HG02610 (cell line): ENCODE results near the gene SCTR.

Experiments used
- ATAC-seq: cut with Tn5 transposase; IDR thresholded peaks from one replicate; pipeline ENCODE4 v1.9.1; 2021; ENCODE audit warnings: mild to moderate bottlenecking, moderate library complexity; ENCODE audit not compliant: unreplicated experiment

The SCTR gene

GRCh38 chr2:119525614-119526013 is 1.3 kb upstream of the SCTR start:
- no peak for ATAC-seq

GRCh38 chr2:119523383-119523951 is 816 bp downstream of the SCTR start:
- no peak for ATAC-seq

DNA sequence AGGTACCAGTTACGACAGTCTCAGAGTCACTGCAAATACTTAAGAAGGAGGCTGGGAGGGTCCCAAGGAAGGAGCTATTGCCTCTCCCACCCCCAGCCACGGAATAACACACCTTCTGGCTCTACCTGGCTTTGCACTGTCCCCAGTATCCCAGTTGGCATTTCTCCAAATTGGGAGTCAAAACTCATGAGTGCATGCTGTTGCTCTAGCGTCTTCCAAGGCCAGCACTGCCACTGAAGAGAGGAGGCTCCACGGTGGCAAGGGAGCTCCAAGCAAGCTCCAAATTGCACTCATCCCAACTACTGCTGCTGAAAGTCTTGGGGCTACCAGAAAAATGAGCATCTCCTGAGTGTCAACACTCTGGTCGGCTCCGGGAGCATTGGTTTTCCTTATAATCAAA is 1.6 kb downstream of the SCTR start:
- ATAC-seq: no peak

GRCh38 chr2:119521433-119522050 is 2.7 kb downstream of the SCTR start:
- ATAC-seq: no peak

DNA sequence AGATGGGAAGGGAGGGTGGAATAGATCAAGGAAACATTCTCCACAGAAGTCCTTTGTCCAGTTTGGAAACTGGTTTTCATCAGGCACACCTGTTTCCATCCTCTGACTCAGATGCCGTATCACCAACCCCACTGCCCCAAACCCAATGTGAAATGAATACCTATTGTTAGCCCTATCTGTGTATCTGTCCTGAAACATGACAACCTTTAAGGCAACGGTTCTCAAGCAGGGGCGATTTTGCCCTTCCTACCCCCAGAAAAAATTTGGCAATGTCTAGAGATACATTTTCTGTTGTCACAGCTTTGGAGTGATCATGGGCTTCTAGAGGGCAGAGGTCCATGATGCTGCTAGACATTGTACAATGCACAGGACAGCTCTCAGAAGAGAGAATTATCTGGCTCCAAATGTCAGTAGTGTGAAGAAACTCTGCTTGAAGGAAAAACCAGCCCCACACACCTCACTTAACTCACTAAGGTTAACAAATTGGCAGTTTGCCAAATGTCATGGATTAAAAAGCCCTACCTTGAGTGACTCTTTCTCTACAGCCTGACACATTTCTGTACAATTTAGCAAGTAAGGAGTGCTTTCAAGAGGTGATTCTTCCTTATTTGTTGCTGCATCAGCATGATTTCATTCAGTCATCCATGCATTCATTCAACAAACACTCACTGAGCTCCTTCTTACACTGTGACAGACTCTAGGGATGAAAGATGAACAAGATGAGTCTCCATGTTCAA is 3.4 kb downstream of the SCTR start:
- ATAC-seq: no peak

DNA sequence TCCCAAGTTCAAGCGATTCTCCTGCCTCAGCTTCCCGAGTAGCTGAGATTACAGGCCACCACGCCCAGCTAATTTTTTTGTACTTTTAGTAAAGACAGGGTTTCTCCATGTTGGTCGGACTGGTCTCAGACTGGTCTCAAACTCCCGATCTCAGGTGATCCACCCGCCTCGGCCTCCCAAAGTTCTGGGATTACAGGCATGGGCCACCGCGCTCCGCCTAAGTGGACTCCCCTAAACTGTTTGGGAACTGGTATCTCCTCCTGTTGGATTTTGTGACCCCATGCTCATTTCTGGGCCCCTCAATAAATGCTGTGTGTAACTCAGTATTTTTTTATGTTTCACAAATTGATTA is 5.2 kb downstream of the SCTR start:
- no peak for ATAC-seq

- no peak for ATAC-seq
Observed at GRCh38 chr2:119518401-119519056, 5.8 kb downstream of the SCTR start.

- ATAC-seq: peak; percentile 72
Observed at GRCh38 chr2:119517433-119517832, 6.8 kb downstream of the SCTR start.

GRCh38 chr2:119516121-119516520 is 8.2 kb downstream of the SCTR start:
- no peak for ATAC-seq

DNA sequence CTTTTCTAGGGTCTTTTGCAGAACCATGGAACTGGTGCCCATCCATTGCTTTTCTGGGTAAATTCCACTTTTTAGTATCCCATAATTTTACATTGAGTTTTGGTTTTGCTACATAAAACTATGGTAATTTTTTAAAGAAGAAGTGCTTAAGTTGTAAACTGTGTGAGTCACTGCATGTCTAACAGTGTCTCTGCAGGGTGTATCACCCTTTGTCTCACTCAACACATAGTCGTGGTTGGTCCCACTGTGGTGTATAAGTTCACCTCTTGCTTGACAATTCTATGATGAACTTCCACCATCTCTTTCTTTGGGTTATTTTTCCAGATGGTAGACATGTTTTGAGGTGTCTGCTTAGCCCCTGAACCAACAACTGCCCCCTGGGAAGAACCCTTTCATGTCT is 10.5 kb downstream of the SCTR start:
- no peak for ATAC-seq

GRCh38 chr2:119512946-119513345 is 11.3 kb downstream of the SCTR start:
- ATAC-seq: no peak

GRCh38 chr2:119511989-119512388 is 12.3 kb downstream of the SCTR start:
- ATAC-seq: no peak

DNA sequence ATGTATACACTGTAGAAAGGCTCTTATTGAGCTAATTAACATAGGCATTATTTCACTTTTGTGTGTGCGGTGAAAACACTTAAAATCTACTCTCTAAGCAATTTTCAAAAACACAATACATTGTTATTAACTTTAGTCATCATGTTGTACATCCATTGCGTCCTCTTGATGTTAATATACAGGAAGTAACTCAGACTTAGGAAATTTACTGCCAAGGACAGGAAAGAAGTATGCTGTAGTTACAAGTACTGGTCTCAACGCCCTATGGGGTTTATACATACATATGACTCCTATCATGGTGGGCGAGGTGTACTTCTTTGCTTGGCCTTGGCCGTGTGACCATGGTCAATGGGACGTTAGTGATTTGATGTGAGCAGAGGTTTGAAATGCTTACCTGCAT is 15.5 kb downstream of the SCTR start:
- ATAC-seq: no peak

- no peak for ATAC-seq
Observed at GRCh38 chr2:119496682-119497081, 27.6 kb downstream of the SCTR start.

GRCh38 chr2:119495948-119496347 is 28.3 kb downstream of the SCTR start:
- ATAC-seq: no peak

DNA sequence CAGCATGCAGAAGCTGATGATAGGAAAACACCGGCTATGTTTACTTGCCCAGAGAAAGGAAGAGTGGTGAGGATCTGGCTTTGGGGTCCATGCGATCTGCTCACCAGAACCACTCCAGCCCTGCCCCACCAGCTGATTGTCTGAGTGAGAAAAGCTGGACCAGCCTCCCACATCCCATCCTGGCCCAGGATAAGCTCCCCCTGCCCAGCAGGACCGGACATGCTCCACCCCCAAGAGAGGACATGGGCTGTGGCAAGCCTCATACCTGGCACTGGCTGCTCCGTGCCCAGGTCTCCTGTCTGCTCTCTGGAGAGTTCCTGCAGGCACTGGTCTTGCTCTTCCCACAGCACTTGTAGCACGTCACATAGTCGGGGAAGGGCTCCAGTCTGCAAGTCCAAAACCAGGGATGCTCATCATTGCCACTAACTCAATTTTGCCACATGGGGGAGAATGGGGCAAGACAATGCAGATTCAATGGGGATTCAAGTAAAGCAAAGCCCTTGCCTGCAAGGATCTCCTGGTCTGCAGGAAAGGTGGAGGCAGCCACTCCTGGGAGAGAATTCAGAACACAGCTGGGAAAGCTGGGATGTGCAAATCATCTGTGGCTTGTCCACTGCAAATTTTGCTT is 30.0 kb downstream of the SCTR start:
- ATAC-seq: no peak

DNA sequence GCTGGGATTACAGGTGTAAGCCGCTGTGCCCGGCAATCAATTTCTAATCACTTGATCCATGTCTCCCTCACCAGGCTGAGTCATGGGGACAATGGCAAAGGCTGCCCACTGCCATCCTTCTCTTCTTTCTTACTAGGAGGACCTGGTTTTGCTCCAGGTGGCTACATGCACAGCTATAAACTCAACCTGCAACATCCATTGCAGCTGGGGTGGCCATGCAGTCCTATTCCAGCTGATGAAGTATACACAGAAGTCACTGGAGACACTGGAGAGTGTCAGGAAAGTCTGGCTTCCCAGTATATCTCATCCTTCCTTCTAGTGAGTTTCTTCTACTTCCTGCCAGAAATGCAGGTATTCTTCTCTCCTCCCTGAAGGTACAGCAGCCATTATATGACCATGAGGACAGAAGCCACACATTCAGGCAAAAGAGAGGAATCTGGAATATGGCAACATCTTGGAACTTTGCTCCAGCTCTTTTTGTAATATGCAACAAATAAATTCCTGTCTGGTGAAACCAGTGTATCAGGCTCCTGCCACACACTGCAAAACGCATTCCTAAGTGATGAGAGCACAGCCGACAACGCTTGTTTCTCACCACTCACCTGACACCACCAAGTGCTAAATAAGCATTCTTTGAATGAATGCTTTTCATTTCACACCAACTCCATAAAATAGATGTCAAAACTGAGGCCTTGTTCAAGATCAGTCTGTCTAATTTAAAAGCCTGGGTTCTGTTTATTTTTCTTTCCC is 32.3 kb downstream of the SCTR start:
- no peak for ATAC-seq

- ATAC-seq: no peak
Observed at GRCh38 chr2:119490653-119491195, 33.6 kb downstream of the SCTR start.

DNA sequence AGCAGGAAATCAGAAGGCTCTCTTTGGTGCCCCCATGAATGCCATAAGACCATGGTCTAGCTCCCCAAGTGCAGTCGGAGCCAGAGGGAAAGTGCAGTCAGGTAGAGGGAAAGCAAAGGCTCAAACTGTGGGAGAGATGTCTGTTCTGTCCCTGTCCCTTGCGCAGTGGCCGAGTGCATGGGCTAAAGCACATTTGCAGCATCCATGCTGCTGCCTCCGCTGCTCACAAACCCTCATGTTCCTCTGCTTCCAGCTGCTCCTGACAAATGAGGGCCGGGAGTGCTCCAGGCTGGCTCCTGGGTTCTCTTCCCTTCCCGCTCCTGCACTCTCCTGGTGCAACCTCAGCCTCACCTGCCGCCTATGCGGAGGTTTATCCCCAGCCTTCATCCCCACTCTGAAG is 34.2 kb downstream of the SCTR start:
- ATAC-seq: no peak

DNA sequence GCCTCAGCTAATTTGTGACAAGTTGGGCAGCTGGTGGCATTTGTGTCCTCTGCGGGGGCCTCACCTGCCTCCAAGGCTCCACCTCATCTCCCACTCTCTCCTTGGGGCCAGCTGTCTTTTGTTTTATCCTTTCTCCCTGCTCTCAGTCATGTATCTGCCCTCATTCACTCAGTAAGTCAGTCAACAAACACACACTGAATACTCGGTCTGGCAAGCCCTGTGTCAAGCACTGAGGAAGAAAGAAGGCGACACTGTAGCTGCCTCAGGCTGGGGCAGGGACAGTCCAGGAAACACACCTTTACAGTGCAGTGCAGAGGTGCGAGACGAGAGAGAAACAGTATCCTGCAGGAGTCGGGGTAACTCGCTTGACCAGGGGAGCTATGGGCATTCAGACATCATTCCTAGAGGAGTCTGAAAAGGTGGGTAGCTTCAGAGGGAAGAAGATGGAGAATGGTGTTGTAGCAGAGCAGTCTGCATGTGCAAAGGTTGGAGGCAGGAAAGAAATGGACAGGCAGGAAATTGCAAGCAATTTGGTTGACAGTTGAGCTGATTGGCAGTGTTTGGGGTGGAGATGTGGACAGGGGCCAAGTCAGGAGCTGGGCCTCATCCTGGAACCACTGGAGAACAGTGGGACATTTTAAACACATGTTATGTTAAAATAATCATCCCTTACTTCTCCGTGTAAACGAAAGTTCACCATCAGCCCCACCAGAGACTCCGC is 34.9 kb downstream of the SCTR start:
- ATAC-seq: no peak
